Measurements from ENCODE around the gene RDH5.

DNA sequence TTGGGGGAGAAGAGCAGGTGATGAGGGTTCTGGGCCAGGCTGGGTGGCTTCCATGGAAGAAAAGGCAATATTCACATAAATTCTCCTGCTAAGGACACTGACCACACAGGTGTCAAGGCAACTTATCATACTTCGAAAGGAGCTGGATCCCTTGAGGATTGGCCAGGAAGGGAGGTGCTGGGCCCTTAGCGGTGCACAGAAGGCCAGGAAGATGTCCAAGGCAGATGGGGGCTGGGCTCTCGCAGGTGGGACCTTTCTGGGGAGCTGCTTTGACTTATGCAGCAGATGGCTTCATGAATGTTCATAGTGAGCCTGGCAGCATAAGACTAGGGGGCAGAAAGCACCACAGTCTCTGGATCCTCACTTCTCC is 4.7 kb downstream of the RDH5 start:
- TF ChIP-seq EZH2phosphoT487 (conservative IDR thresholded peaks at IDR 0.05; ENCODE audit: low read length) (no peak), CTCF (IDR thresholded peaks at IDR 0.05; ENCODE audit: insufficient read depth, low read length, poor library complexity, severe bottlenecking) (no peak)

Data from SU-DHL-6 (cell line).